Measurements from ENCODE around the gene EGLN1.

Gene EGLN1

DNA sequence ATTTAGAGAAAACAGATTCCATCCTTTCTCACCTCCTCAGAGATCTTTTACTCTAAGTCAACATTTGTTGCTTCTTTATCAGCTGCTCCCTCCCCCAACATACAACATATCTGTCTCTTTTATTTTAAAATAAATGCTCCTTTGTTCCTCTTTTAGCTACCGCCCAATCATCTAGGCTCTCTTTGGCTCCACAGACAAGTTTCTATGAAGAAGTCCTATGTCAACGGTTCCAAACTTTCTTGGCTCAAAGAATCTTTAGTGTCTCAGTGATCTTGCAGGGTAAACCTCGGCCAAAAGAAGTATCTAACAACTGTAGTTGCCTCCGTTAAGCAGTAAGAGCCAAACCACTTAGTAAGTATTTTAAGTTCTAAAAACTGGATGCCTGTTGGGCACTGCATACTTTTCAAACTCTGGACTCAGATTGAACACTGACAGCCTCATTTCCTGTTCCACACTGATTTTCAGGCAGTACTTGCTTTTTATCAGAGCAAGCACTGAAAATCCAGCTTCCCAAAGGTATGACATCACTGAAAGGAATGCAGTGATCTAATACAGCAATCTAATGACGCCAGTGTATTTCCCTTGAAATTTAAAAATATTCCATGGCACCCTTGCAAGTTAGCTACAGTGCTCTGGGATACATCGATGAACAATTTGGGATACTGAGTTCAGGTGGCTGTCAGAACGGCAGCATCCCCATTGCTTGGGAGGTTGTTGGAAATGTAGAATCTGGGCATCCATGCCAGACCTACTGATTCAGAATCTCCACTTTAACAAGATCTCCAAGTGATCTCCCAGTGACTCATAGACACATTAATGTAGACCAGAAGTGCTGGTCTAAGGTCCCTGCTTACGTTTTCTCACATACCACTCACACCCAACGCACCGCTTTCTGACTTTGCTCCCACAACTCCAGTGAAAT, 26.8 kb downstream of the EGLN1 start:
- DNase-seq = no peak

DNA sequence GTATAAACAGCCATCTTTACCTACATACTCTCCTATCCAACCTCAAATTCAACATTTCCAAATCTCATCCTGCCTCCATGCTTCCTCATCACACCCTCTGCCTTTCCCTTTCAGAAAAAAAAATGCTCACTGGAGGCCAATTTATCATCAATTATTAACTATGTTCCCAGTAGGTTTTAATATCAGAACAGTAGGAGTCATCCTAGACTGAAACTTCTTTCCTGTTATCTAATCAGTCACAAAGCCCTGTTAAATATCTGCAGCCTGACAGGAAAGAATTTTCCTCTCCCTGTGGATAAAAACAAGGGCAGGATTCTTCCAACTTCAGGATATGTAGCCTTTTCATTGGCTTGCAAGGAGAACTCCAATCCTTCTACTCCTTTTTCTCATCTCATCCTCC, 28.4 kb downstream of the EGLN1 start:
- no peak for DNase-seq

DNA sequence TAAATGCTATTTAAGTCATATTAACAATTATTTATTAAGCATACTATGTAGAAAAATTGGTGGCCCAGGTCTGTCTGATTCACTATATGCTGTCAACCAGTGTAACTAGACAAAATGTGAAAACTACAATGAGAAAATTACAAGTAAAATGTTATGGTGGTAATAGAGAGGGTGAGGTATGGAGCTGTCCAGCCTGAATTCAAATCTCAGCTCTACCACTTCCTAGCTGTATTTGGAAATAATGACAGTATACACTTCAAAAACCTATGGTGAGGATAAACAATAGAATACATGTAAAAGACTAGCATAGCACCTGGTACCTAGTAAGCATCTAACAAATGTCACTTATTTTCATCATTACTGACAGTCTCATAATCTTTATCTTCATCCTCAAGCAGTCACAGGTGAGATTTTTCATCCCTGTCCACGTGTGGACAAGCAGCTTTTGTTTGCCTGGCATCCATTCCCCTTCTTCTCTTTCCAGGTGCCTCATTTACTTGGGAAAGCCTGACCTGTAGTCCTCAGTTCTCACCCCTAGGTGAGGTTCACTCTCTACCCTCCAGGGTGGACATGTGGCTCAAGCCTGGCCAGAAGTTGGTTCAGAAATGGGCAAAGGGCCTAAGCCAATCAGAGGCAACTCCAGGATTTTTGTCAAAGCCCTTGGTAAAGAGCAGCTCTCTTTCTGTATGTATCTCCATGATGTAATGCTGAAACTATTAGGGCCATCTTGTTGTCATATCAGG, 29.5 kb downstream of the EGLN1 start:
- DNase-seq = no peak

DNA sequence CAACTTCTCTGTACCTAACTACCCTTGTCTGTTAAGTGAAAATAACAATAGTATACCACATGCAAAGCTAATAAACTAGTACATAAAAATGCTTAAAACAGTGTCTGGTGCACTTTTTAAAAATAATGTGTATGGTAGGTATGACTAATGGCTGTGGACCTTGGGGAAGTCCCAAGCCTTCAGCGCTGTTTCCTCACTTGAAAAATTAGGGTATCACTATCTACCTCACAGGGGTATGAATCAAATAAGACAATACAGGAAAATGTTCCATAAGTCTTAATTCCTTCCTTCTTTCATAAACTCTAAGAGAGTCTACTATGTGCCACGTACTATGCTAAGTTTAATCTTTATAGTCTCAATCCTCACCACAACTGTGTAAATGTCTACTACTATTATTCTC, 32.0 kb downstream of the EGLN1 start:
- no peak for DNase-seq

DNA sequence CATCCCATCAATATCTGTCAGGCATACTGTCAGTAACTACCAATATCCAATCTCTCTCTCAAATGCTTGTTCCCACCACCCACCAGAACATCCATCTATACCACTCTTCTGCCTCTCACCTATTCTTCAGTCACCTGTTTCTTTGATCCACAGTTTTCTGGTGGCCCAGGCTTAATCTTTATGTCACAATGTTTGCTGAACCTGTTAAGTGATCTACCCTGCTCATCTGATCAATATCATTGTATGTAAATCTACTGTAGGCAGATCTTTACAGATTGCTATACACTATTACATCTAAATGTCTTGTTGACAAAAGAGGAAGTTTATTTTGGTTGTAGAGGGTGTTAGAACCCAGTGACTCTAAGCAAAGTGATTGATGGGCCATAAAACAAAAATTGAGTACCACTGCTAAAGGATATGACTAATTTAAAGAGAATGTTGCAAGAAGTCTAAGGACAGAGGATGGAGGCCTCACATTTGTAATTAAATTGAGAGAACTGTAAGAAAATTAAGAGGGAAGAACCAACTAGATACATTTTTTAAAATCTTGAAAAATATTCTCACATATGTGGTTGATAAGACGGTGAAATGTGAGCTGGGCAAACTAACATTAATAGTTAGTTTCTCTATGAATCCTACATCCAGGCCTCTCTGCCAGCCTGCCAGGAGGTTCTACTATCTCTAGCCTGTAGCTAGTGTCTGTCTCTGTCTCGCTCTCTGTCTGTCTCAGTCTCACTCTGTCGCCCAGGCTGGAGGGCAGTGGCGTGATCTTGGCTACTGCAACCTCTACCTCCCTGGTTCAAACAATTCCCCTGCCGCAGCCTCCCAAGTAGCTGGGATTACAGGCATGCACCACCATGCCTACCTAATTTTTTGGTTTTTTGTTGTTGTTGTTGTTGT, 34.1 kb downstream of the EGLN1 start:
- DNase-seq = no peak

DNA sequence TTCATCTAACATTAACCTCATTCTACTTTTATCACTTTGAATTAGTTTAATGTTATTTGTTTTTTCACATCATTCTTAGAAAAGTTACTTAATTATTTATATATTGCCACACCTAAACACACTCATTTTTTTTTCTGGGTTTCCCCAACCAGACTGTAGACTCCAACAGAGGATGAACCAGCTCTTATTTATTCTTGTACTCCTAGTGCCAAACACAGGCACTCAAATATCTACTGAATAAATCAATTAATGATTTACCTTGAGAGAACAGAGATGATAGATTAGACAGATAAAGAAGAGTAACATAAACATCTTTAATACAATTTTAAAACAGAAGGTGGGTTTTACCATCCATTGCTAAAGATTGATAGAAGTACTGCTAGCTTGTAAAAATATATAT, 35.6 kb downstream of the EGLN1 start:
- no peak for DNase-seq

DNA sequence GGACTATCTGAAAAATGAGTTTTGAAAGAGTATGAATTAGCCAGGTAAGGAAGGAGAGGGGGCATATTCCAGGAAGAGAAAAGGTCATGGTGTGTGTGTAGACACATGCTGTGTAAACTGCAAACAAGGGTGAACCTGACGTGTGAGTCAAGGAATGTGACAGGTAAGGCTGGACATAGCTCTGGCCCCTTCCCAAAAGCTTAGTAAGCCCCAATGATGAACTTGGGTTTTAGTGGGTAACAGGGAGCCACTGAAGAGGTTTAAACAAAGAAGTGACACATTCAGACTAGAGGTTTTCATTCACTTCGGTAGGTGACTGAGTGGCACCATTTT, 36.7 kb downstream of the EGLN1 start:
- DNase-seq = no peak

DNA sequence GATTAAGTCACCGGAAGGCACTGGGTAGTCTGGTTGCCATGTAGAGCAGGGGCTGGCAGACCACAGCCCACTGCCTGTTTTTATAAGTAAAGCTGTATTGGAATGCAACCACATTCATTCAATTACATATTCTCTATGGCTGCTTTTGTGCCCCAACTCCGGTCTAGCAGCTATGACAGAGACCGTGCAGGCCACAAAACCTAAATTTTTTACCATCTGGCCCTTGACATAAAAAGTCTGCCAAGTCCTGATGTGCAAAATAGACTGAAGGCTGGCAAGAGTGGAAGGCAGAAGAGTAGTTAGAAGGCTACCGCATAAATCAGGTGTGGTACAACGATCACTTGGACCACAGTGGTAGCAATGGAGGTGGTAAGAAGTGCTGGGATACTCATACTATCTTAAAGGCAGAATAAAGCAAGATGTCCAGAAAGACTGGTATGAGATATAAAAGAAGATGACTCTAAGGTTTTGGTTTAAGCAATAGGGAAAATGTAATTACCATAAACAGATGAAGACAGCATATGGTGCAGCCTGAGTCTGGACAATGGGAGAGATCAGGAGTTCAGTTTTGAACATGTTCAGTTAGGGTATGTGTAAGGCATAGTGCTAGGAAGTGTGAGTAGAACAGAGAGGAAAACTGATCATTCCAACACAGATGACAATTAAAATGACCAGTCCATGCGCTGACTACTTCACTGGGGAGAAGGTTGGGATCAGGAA, 37.2 kb downstream of the EGLN1 start:
- no peak for DNase-seq

DNA sequence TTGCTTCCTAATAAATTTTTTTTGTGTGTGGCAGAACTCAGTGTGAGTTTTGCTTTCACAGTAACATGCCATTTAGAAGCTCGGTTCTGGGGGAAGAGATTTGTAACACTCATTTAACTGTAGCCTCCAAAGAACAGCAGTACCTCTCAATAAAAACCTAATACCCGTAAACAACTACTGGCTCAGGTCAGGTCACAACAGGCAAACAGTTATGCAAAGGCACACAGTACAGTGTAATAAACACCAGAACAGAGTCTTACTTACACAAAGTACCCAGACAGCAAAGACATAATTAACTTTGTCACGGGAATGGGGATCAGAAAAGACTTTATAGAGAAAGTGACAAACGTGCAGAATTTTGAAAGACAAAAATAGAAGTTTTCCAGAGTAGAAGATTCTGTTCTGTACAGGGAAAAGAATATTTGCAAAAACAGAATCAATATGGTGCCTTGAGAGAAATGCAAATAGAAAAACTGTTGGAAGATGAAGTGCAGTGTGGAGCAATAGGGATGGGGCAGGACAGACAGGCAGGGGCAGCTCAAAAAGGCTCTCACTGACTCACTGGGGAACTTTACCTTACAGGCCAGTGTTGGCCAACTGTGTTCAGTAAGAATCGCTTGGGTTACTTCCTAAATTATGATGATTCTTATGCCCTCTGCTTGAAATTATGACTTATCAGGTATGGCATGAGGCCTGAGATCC, 38.8 kb downstream of the EGLN1 start:
- DNase-seq = no peak

DNA sequence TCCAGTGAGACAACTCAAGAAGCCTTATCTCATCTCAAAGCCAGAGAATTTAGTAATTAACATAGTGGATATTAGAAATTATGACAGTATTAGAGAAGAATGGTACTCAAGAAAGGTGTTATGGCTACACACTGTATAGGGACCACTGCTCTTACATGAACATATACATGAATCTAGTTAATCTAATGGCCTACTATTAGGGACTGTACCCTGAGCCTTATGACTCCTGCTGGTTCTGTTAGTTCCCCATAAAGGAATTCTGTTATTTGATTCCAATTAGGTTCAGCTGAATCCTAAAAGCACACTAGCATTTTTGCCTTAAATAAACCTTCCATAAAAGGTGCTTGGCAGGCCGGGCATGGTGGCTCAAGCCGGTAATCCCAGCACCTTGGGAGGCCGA, 39.7 kb downstream of the EGLN1 start:
- no peak for DNase-seq

DNA sequence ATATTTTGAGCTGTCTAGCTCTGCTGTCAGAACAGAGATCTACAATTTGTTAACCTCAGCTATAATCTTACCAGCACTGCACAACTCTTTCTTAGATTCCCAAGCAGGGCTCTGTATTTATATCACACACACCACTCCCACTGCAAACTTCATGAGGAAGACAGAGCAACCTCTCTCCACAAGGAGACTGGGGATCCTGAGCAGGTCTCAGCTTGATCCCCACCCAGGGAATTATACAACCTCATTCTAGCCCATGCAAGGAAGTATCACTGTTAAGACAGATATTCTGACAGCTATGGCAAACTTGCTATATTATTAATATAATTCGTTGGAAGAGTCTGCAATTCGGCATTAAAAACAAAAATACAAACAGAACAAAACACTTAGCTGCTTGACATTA, 40.4 kb downstream of the EGLN1 start:
- DNase-seq = no peak

DNA sequence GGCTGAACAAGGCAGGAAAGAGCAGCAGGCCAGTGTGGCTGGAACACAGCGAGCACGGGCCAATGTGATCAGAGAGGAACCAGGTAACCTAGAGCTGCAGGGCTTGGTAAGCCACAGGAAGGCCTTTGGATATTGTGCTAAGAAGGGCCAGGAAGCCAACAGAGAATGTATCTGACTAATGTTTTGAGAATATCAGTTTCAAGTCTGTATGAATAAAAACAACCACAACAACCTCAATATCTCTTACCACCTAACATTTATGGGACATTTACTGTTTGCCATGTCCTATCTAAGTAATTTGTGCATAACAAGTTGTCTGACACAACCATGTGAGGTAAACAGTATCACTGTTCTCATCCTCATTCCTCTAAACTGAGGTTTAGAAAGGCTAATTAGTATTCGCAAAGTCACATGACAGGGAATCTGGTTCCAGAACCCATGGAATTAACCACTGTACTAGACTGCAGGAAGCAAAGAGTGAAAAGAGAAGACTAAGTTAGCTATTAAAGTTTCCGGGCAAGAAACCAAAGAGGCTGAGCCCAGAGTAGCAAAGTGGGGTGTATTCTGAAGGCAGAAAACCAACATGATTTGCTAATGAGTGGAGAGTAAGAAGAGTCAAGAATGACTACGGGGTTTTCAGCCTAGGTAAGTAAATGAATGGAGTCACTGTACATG, 45.1 kb downstream of the EGLN1 start:
- DNase-seq = no peak

DNA sequence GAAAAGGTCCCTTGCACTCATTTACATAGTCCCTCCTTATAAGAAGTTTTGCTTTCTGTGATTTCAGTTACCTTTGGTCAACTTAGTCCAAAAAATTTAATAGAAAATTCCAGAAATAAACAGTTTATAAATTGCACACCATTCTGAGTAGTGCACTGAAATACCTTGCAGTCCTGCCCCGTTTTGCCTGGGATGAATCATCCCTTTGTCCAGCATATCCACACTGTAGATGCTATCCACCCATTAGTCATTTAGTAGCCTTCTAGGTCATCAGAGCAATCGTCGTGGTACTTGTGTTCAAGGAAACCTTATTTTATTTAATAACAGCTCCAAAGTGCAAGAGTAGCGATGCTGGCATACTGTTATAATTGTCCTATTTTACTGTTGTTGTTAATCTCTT, 46.0 kb downstream of the EGLN1 start:
- no peak for DNase-seq

DNA sequence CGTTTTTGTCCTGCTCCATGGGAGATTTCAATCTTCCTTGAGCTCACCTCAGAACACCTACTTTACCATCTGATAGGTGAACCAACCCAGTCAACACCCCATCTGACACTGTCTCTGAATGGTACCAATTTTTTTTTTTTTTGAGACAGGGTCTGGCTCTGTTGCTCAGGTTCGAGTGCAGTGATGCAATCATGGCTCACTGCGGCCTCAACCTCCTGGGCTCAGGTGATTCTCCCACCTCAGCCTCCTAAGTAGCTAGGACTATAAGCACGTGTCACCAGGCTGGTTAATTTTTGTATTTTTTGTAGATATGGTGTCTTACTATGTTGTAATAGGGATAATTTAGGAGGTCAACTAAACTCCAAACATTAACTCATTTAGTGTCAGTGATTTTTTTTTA, 47.7 kb downstream of the EGLN1 start:
- no peak for DNase-seq

DNA sequence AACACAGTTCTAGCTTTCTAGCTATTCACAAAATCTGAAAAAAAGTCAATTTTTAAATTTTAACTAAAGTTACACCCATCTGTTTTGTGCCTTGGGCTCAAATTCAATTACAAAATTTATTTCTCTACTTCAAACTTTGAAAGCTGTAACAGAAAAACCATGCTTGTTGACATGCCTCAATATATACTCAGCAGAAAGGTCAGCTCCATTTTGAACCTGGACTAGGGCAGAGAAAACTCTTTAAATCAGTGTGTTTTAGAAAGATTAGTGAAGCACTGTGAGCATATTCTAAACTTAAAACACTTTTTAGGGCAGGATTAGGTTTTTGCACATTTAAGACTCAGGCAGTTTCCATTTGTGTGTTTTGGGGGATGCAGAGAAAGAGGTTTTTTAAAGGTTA, 49.6 kb downstream of the EGLN1 start:
- no peak for DNase-seq

DNA sequence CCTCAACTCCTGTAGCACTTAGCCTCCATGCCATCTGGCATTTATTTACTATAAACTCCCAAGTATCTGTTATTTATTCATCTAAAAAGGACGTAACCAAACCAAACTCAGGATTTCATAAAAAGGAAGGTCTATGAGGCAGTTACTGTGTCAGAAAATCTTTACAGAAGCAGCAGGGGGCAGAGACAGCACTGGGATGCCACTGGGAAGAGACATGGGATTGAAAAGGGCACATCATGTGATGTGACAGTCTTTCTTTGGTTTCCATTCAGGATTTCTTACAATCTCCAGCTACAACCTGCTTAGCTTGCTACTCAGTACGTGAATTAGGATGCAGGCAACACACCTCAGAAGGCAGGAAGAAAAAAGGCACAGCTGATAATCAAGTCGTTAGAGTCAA, 52.8 kb downstream of the EGLN1 start:
- DNase-seq = no peak

DNA sequence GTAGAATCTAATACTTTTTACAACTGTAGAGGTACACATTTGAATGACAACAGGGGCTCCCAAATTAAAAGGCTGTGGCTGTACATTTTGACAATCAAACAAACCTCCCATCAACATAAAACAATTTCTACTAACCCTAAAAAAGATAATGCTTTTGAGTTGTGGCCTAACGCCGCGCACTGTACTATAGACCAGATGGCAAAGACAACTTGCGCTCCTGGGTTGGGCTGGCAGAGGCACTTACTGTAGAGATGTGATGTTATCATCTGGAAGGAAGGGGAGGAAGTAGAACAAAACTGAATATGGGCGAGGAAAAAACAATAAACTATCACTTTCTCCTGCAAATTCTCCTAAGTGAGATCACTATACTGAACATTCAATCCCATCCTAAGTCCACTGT, 57.9 kb downstream of the EGLN1 start:
- no peak for DNase-seq

DNA sequence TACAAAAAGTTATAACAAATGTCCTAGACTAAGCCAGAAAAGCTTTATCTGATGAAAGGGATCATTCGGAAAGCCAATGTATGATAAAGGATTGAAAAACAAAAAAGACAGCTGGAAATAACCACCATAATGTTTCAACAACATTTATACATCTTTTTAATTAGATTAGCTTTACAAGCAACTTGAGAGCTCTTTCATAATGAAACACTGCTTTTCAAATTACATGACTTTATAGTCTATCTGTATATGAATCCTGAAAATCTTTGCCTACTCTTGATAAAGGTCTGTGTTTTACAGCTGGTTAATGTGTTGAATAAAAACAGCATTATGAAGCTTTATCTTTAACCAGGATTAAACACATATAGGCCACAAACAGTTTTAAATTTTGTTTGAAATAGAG, 58.5 kb downstream of the EGLN1 start:
- no peak for DNase-seq

DNA sequence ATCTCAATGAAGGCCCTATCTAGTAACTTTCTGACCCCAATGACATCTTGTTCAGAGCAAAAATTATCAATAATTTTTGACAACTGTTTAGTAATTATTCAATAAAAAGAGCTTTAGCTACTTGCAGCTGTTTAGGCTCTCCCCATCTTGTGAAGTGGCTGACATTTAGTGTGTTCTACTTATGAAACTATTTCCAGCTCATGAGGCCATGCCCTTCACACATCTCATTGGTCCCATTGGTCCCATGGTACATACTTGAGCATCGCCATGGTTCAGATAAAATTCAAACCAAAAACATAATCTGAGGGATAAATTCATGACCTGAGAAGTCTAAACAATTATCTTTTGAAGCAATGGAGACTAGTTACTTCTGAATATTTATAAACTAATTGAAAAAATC, 59.8 kb downstream of the EGLN1 start:
- DNase-seq = no peak

DNA sequence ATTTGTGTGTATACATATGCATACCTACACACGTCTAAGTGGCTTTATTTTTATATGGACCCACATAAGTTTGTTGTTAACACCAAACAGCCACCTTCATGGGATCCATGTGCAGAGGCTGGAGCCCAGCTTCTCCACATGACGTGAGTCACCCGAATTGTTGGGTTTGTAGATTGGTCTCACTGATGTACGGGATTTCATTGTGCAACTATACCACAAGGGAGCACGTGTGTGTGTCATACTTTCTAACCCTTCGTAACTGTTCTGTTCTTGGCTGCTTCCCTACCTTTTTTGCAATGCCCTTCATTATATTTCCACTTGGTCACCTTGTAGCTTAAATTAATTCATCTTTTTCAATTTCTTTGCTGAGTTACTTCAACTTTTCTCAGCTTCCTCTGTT, 63.0 kb downstream of the EGLN1 start:
- no peak for DNase-seq

DNA sequence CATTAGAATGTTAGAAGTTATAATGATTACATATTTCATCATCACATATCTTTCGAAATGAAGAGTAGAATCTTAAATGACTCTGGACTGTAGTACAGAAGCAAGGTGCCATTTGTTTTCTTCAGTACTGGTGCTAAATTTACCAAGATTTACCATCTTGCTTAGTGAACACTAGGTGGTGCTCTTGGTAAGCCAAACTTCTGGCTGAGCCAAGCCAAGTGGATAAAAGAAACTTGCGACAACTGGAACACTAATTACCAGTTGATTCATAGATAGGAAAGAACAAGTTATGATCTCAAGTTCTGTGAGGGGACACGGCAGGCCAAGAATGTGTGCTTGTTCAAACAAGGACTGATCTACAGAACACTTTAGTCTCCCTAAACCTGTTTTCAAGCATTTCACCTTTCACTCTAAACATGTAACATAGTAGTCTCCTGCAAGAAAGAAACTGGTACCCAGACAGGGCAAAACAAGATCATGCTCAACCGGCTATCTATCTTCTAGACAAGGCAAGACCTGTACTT, 64.2 kb downstream of the EGLN1 start:
- peak; percentile 46 for DNase-seq
